DMS79 treated with DMSO at 0.1 percent for 48 hours (cell line): Measurements from ENCODE around the gene NCF1.
"Not testable (repeated sequence)": the region's sequence is repeated elsewhere in the genome, so short reads cannot be mapped to it uniquely, and the experiment has no call there.

ENCODE experiments used
- DNase-seq: peaks from one replicate; lab custom pipeline; 2025; lab: John Stamatoyannopoulos, UW

NCF1 gene

DNA sequence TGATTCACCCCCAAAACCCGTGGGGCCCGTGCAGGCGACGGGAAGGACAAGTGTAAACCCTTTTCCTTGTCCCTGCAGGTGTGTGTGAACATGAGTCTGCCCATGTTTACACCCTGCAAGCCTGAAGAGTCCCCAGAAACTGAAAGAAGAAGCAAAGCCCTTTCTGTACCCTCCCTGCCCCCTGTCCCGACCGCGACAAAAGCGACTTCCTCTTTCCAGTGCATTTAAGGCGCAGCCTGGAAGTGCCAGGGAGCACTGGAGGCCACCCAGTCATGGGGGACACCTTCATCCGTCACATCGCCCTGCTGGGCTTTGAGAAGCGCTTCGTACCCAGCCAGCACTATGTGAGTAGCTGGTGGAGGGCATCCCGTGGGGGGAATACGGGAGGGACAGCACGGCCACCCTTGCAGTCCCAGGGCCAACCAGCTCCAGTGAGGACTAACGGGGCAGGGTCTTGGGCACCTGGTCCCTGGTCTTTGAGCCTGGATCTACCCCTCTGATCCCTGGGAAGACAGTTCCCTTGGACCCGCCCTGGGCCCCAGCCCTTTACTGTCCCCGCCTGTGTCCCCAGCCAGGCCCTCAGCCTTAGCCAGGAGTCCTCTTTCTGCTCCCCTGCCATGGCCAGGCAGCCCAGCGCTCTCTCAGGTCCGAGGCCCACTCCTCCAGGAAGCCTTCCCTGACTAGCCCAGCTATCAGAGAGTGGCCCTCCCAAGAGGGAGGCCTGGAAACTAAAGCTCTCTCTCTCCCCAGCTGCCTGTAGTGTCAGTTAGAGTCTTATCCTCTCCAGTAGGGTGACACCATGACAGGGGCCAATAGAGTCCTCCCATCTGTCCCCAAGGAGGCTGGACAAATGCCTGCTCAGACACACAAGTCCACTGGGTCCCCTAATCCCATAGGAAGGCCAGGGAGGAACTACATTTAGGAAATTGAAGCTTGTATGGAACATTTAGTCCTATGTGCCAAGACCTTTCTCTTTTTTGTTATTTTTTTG, at the start of gene NCF1:
Gene NCF1 (plus strand): TSS at position 252 of the 991 bp plus-strand sequence. CDS start 21 bp downstream, at position 273.
- DNase-seq, result not testable (repeated sequence)

GRCh38 chr7:74725840-74726239, 48.0 kb upstream of the NCF1 start:
- no peak for DNase-seq

DNA sequence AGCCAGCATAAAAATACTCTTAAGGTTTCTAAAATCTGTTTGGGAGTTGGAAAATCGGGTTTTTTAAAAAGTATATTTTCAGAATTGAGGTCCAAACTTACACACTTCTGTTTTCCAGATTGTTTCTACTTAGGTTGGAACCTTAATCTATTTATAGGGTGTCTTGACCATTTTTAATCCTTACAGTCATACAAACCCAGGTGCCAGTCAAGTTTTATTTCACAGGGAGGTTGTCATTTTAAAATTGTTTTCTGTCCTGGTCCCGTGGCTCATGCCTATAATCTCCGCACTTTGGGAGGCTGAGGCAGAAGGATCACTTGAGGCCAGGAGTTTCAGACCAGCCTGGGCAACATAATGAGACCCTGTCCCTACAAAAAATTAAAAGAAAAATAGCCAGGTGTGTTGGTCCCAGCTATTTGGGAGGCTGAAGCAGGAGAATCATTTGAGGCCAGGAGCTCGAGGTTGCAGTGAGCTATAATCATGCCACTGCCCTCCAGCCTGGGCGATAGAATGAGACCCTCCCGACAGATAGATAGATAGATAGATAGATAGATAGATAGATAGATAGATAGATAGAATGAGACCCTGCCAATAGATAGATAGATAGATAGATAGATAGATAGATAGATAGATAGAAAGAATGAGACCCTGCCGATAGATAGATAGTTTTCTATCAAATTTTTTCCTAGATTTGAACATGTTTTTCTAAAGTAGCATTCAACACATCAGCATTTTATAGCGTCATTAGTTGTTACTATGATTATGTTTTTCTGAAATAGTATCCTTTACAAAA, 47.3 kb upstream of the NCF1 start:
- no peak for DNase-seq

GRCh38 chr7:74728686-74729085, 45.1 kb upstream of the NCF1 start:
- not testable (repeated sequence) for DNase-seq

DNA sequence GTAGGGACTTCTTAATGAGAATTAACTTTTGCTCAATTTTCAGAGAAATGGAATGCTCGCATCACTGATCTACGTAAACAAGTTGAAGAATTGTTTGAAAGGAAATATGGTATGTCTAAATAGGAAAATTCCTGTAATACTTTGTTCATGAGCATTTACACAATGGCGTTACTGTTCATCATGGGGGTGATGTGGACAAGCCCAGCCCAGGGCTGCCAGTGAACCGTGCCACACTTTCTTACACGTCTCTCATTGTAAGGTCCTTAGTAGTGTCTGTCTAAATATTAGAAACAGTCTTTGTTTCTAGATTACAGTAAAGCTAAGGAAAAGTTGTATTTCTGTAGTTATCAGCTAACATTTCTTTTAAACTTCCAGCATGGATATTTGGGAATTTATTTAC, 43.6 kb upstream of the NCF1 start:
- DNase-seq, result not testable (repeated sequence)

GRCh38 chr7:74739974-74740703, 33.7 kb upstream of the NCF1 start:
- DNase-seq, result not testable (repeated sequence)

- not testable (repeated sequence) for DNase-seq
Measured at GRCh38 chr7:74743936-74744557, 29.8 kb upstream of the NCF1 start.

DNA sequence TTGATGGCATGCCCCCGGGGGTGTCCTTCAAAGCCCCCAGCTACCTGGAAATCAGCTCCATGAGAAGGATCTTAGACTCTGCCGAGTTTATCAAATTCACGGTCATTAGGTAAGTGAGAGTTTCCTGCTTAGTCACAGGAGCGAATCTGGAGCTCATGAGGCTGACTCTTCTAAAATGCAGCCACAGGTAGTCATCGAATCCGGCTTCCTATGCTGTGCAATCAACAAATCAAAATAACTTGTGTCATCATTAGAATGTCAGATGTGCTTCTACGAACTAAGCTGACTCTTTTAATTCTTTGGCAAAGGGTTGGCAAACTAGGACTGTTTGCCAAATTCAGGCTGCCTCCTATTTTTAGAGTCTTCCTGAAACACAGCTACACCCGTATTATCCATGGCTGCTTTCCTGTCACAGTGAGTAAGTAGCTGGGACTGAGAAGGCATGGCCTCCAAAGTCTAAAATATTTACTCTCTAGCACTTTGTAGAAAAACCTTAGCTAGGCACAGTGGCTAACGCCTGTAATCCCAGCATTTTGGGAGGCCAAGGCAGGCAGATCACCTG, 19.8 kb upstream of the NCF1 start:
- DNase-seq, result not testable (repeated sequence)

- DNase-seq, result not testable (repeated sequence)
Measured at GRCh38 chr7:74756673-74757072, 17.1 kb upstream of the NCF1 start.

DNA sequence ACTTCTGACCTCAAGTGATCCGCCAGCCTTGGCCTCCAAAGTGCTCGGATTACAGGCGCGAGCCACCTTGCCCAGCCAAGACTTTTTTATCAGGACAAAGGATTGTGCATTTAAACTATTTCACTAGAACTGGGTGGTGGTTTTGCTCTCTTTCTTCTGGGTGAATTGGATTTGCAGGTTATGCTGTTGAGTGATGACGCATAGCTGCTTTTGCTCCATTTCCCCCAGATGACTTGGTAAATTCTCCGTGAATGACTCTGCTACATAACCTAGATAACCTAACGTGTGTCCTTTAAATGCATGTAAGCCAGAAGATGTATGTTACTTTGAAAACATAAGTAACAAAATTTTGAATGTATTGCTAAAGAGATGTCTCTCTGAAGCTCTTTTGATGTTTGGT, 15.5 kb upstream of the NCF1 start:
- not testable (repeated sequence) for DNase-seq

DNA sequence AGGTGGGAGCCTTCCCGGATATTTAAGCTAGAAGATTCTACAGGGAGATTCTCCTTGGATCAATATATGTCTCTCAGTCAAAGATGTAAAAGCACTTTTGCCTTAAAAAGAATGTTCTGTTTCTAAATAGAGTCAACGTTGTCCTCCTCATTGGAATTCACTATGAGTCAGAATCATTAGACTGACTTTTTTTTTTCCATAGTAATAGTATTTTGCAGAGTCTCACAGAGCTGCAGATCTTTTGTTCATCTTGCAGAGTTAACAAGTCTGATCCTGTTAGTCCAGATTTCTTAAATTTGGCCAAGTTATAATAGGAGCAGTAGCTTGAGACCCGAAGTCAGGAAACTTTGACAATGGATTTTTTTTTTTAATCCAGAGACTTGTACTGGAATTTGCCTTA, 14.8 kb upstream of the NCF1 start:
- DNase-seq, result not testable (repeated sequence)

DNA sequence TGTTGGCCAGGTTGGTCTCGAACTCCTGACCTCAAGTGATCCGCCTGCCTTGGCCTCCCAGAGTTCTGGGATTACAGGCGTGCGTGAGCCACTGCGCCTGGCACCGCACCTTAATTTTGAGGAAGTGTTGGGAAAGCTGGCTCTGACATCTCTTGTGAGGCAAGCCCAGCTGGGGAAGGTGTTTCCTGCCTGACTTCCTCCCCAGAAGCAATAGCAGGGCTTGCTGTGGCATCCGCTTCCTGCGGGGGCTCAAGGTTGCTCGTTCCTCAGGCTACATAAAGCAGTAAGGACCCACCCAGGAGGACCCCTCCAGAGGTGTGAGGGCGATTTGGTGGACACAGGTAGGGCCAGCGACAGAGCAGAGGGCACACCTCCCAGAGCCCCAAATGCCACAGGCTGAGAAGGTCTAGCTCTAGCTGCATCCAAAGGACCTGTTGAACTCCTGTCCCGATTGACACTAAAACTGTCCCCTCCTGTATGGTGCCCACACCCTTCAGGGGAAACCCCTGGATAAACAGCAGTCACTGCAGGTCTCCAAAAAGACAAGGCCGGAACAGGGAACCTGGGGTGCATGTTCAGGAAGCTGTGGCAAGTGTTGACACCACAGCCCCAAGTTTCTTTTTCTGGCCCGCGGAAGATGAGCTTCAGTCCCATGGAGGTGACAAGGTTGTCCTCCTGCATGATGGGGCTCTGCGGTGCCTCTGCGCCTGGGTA, 8.4 kb upstream of the NCF1 start:
- not testable (repeated sequence) for DNase-seq

DNA sequence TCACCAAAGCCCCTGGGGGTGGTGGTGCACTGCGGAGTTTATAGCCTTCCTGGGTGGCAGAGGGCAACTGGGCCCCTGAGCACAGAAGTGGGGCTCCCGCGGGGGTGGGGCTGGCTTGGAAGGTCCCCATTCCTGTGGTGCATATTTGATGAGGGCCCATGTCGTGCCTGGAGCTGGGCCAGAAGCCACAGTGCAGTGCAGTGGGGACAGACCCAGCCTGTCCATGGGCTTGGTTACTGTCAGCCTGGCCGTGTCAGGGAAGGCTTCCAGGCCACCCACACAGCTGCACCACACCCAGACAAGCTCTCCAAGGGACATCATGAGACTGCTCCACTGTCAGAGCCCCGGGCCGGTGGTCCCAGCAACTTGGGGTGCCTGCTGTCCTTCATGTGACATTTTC, 7.3 kb upstream of the NCF1 start:
- not testable (repeated sequence) for DNase-seq

DNA sequence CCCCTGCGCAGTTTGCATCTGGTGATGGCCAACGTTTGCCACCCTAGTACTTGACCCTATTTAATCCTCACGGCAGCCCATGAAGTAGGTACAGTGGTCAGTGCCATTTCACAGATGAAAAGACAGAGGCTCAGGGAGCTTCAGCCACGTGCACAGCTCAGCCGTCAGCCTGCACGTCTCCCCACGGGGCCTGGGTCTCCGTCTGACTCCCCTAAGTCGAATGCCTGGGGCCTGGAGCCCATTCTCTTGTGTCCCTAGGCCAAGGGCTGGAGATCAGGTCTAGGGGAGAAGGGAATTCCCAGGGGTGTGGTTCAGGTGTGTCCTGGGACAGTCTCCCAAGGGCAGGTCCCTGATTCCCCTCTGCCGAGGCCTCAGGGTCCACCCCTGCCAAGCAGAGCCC, 6.8 kb upstream of the NCF1 start:
- DNase-seq, result not testable (repeated sequence)

- DNase-seq, result not testable (repeated sequence)
Measured at GRCh38 chr7:74770062-74770461, 3.7 kb upstream of the NCF1 start.

DNA sequence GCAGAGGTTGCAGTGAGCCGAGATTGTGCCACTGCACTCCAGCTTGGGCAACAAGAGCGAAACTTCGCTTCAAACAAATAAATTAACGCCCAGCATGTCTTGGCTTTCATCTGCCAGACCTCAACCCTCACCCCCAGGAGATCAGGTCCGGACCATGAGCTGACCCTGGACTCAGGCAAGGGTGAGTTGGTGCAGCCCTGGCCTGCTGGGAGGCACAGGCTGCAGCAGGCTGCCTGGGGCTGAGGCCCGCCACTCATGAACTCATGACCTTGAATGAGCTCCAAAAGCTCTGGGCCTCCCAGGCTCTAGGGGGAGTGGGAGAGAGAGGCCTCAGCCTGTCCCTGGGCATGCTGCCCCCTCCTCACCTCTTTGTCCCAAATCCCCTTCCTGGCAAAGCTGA, 1.7 kb upstream of the NCF1 start:
- DNase-seq, result not testable (repeated sequence)

- not testable (repeated sequence) for DNase-seq
Measured at GRCh38 chr7:74775111-74775510, 1.3 kb downstream of the NCF1 start.

- not testable (repeated sequence) for DNase-seq
Measured at GRCh38 chr7:74779053-74779452, 5.2 kb downstream of the NCF1 start.

DNA sequence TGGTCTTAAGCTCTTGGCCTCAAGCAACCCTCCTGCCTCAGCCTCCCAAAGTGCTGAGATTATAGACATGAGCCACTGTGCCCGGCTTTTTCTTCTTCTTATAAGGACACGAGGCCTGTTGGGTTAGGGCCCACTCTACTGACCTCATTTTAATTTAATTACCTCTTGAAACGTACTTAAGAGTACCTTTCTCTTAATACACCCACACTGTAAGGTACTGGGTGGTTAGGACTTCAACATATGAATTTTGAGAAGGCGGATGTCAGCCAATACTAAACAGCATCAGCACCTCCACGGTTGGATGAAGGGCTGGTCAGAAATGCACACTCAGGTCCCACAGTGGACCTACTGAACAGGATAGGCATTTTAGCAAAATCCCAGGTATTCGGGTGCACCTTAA, 7.9 kb downstream of the NCF1 start:
- not testable (repeated sequence) for DNase-seq

DNA sequence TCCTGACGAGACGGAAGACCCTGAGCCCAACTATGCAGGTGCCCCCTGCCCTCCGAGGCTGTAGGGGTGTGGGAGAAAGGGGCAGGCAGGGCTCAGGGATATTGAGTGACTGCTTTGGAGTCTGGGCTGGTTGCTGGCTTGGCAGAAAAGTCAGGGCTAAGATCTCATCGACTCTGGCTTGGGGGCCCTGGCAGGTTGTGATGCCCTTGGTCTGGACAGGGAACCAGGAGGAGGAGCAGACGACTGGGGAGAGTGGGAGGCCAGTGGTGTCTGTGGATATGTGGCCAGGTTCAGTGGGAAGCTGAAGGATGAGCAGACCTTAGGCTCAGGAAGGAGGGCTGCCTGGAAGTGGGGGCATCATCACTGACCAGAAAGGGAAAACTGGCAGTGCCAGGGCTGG, 9.8 kb downstream of the NCF1 start:
- not testable (repeated sequence) for DNase-seq
